K562 (cell line): ENCODE data around the gene EGR4. TPM values are rescaled to one million over a fixed set of nuclear protein-coding genes. Genes with fewer than 3 reads are reported as not detected.

Experiments used
- ATAC-seq: fragments of 200-7000 bp; cut with Tn5 transposase; 3 replicates; pipeline ENCODE4 v1.9.1; 2020; ENCODE audit warnings: moderate library complexity
- BruUV-seq: library from RNA; stranded (reverse); fragments of 400-500 nt; replicated peaks from 2 replicates; lab custom pipeline; 2021; lab: Mats Ljungman, UMichigan
- CTCF ChIA-PET: fragments of 300-600 bp; formaldehyde crosslinking; extraction: SDS; loops from one replicate; lab custom pipeline; 2021; ENCODE audit warnings: low intra/inter-chr PET ratio; lab: Yijun Ruan, JAX
- POLR2A ChIA-PET: fragments of 300-600, 350-650 bp; sonication (Branson Sonifier 250); formaldehyde crosslinking; extraction: SDS; loops from one replicate; lab custom pipeline; 2021; ENCODE audit warnings: antibody characterized with exemption, inconsistent platforms; lab: Yijun Ruan, JAX
- DNase-seq, 4 experiments: peaks; one replicate each; pipeline versions ENCODE4 v3.0.0 to v3.0.0-alpha.2; 2011 to 2018; ENCODE audit warnings: low spot score in 3 of 4, mixed read lengths in 3 of 4; ENCODE audit errors: extremely low read depth in 1 of 4
- FAIRE-seq: peaks from 2 replicates; lab custom pipeline; 2011; peaks lifted over from hg19 to GRCh38; lab: Jason Lieb, UNC
- H2AFZ ChIP-seq: 2 replicates; pipeline ENCODE4 v1.6.0; 2011; ENCODE audit warnings: low read depth, low read length, control low read depth, inconsistent platforms
- H3K27ac ChIP-seq: fragments of 200-600 bp; 3 replicates; pipeline ENCODE4 v1.8.0; 2011; ENCODE audit warnings: low read depth, mild to moderate bottlenecking, control low read depth, inconsistent platforms, low read length, moderate library complexity, mixed read lengths; ENCODE audit errors: extremely low read depth
- H3K27me3 ChIP-seq, 2 experiments: fragments of 300-600 bp in 1 of 2; 2 replicates in 1 of 2; 3 replicates in 1 of 2; pipeline versions ENCODE4 v1.6.0 to v1.8.0; 2011; ENCODE audit warnings: inconsistent platforms in 2 of 2, low read length in 2 of 2, mild to moderate bottlenecking in 1 of 2, mixed read lengths in 1 of 2, moderate library complexity in 1 of 2; ENCODE audit not compliant: control insufficient read depth in 2 of 2, insufficient read depth in 2 of 2
- H3K36me3 ChIP-seq: fragments of 300-600 bp; 3 replicates; pipeline ENCODE4 v1.8.0; 2011; ENCODE audit warnings: mild to moderate bottlenecking, low read length, inconsistent platforms; ENCODE audit not compliant: control insufficient read depth, insufficient read depth
- H3K4me1 ChIP-seq, 2 experiments: fragments of 200-600 bp in 1 of 2; replicated peaks in 1 of 2; 2 replicates in 1 of 2; 3 replicates in 1 of 2; pipeline versions ENCODE4 v1.5.1 to v1.8.0; 2011; ENCODE audit warnings: inconsistent platforms in 2 of 2, low read length in 2 of 2, mild to moderate bottlenecking in 1 of 2, mixed read lengths in 1 of 2, moderate library complexity in 1 of 2; ENCODE audit not compliant: control insufficient read depth in 2 of 2, insufficient read depth in 2 of 2
- H3K4me2 ChIP-seq: 2 replicates; pipeline ENCODE4 v1.6.1; 2011; ENCODE audit warnings: low read length, control low read depth, inconsistent platforms, mixed read lengths; ENCODE audit not compliant: insufficient read depth
- H3K4me3 ChIP-seq: fragments of 200-600 bp; sonication (generic), shearing (Covaris generic); 2 replicates; pipeline ENCODE4 v1.5.1; 2016; ENCODE audit warnings: control low read depth, inconsistent platforms
- H3K79me2 ChIP-seq: fragments of 200-600 bp; 3 replicates; pipeline ENCODE4 v1.8.0; 2011; ENCODE audit warnings: low read length, inconsistent platforms; ENCODE audit not compliant: control insufficient read depth, insufficient read depth
- H3K9ac ChIP-seq, 2 experiments: 2 replicates each; pipeline versions ENCODE4 v1.6.0 to v1.6.1; 2011; ENCODE audit warnings: low read depth in 2 of 2, low read length in 2 of 2, control low read depth in 1 of 2, inconsistent platforms in 1 of 2, mild to moderate bottlenecking in 1 of 2, mixed read lengths in 1 of 2; ENCODE audit not compliant: insufficient read depth in 1 of 2
- H3K9me1 ChIP-seq: one replicate; pipeline ENCODE4 v1.6.0; 2011; ENCODE audit warnings: inconsistent platforms, mild to moderate bottlenecking, low read length, moderate library complexity; ENCODE audit not compliant: control insufficient read depth, insufficient read depth
- H3K9me3 ChIP-seq: replicated peaks from 2 replicates; pipeline ENCODE4 v1.5.1; 2011; ENCODE audit warnings: low read depth, low read length, inconsistent platforms; ENCODE audit not compliant: control insufficient read depth, insufficient read depth
- H4K20me1 ChIP-seq: replicated peaks from 2 replicates; pipeline ENCODE4 v1.6.1; 2011; ENCODE audit warnings: low read length, inconsistent platforms, mixed read lengths; ENCODE audit not compliant: control insufficient read depth, insufficient read depth
- ARID2 ChIP-seq: fragments of 450-650 bp; IDR thresholded peaks from 2 replicates; pipeline ENCODE4 v1.6.1; 2017; ENCODE audit warnings: antibody characterized with exemption, mild to moderate bottlenecking
- ARID3B ChIP-seq: fragments of 250-450 bp; sonication (Bioruptor Pico); IDR thresholded peaks from 2 replicates; pipeline ENCODE4 v1.4.0; 2020; ENCODE audit warnings: borderline replicate concordance
- CLOCK ChIP-seq: fragments of 250-450 bp; sonication (Bioruptor Pico); IDR thresholded peaks from 2 replicates; pipeline ENCODE4 v1.4.0; 2020; ENCODE audit warnings: mild to moderate bottlenecking, moderate library complexity, borderline replicate concordance
- E2F1 ChIP-seq: sonication (generic); formaldehyde crosslinking; IDR thresholded peaks from 2 replicates; pipeline ENCODE4 v1.8.1; 2023; ENCODE audit warnings: mild to moderate bottlenecking, missing genetic modification reagents, moderate library complexity
- ELF1 ChIP-seq: fragments of 200-800 bp; sonication (Bioruptor generic); IDR thresholded peaks from 2 replicates; pipeline ENCODE4 v1.6.1; 2016; ENCODE audit warnings: missing genetic modification characterization, missing compliant biosample characterization
- EP400 ChIP-seq: fragments of 450-650 bp; IDR thresholded peaks from 2 replicates; pipeline ENCODE4 v1.6.1; 2017; ENCODE audit warnings: antibody characterized with exemption, mild to moderate bottlenecking, moderate library complexity
- KAT8 ChIP-seq: fragments of 450-650 bp; IDR thresholded peaks from 2 replicates; pipeline ENCODE4 v1.6.1; 2016; ENCODE audit warnings: low read depth, mild to moderate bottlenecking
- NFIX ChIP-seq: fragments of 250-450 bp; sonication (Bioruptor Pico); IDR thresholded peaks from 2 replicates; pipeline ENCODE4 v1.4.0; 2020; ENCODE audit warnings: low read depth, mild to moderate bottlenecking, moderate library complexity
- RBM22 ChIP-seq: fragments of 200-400 bp; formaldehyde crosslinking; IDR thresholded peaks from 2 replicates; pipeline ENCODE4 v1.6.1; 2018; ENCODE audit warnings: low read length, low read depth; ENCODE audit not compliant: poor library complexity, severe bottlenecking
- RHOXF2B ChIP-seq: fragments of 250-450 bp; sonication (Bioruptor Pico); conservative IDR thresholded peaks from 2 replicates; pipeline ENCODE4 v1.5.1; 2021
- STAT6 ChIP-seq: sonication (generic); formaldehyde crosslinking; IDR thresholded peaks from 2 replicates; pipeline ENCODE4 v1.8.1; 2023; ENCODE audit warnings: mild to moderate bottlenecking, missing genetic modification reagents
- TCF7 ChIP-seq: sonication (generic); IDR thresholded peaks from 2 replicates; pipeline ENCODE4 v1.6.1; 2016; ENCODE audit warnings: antibody characterized with exemption, borderline replicate concordance
- ZNF232 ChIP-seq: sonication (generic); formaldehyde crosslinking; IDR thresholded peaks from 2 replicates; pipeline ENCODE4 v1.8.0; 2022; ENCODE audit warnings: mild to moderate bottlenecking, missing genetic modification reagents
- ZNF354B ChIP-seq: fragments of 250-450 bp; sonication (Bioruptor Pico); IDR thresholded peaks from 2 replicates; pipeline ENCODE4 v1.4.0; 2020
- WGBS: fragments of 100-300 bp; shearing (Covaris generic); methylation state at CpG from one replicate; pipeline ENCODE4 v1.1.6; 2016; ENCODE audit warnings: low coverage, mixed read lengths; ENCODE audit not compliant: insufficient coverage; ENCODE audit errors: missing lambda C conversion rate; 5-methylcytosine and 5-hydroxymethylcytosine counted together
- in situ Hi-C: fragments of 300-500 bp; cut with MboI; formaldehyde crosslinking; loops from 4 replicates; pipeline ENCODE4 v1.15.0; 2018; ENCODE audit warnings: inconsistent platforms, mixed read lengths
- intact Hi-C: fragments of 100-400 bp; cut with micrococcal nuclease; formaldehyde crosslinking; loops from 2 replicates; pipeline ENCODE4 v1.14.2; 2022
- polyA plus RNA-seq, 8 experiments: library from polyadenylated mRNA; depleted of rRNA in 4 of 8; stranded (reverse) in 5 of 8; unstranded in 3 of 8; fragments of >200 nt; fragmentation: Nextera tagmentation in 2 of 8; fragmentation: Illumina TruSeq in 1 of 8; extraction: Ambion mirVana in 2 of 8; extraction: Trizol in 1 of 8; gene quantifications; 2 replicates each; pipeline versions ENCODE4 v1.2.1 to v1.2.3, GENCODE V29; 2011 to 2014; ENCODE audit warnings: inconsistent platforms in 1 of 8, missing spikeins in 1 of 8
- total RNA-seq, 7 experiments: library from RNA; depleted of rRNA in 6 of 7; stranded (reverse); fragments of >200 nt in 6 of 7; fragmentation: Illumina TruSeq in 2 of 7; extraction: Trizol in 2 of 7; gene quantifications; 2 replicates each; pipeline versions ENCODE4 v1.2.1 to v1.2.3, GENCODE V29; 2011 to 2021; ENCODE audit warnings: low replicate concordance in 1 of 7

The EGR4 gene
- total and polyA plus RNA-seq, 9 of the 15 experiments (the other 6 are each of a cell fraction or from before 2014, with no cell fraction given) = not detected

- TF ChIP-seq EP400 (no peak), TCF7 (no peak), E2F1 (no peak), ELF1 (tag) (no peak)
These were observed 34.1 kb downstream of the EGR4 start (continued) for GRCh38 chr2:73259276-73259675.

DNA sequence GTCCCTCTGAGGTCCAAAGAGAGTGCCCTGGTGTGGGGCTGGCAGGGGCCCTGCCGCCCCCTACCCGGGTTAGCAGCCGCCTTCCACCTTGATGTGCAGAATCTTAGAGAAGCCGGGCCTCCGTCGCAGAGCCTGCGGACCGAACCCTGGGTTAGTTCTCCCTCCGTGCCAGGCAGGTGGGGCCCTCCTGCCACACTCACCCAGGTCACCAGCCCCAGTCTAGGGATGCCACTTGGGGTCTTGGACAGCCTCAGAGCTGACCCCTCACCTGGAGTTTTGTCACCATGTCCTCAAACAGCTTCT, 34.5 kb downstream of the EGR4 start:
- ChIA-PET POLR2A (interaction anchor here (0.7 to 1.0 kb wide), 2 partner anchors 20 to 137 kb away, joined by 3 to 4 read pairs; no protein-coding TSS in a partner anchor), CTCF (interaction anchor here (2.0 kb wide), 1 partner anchor 366 kb away, joined by 10 read pairs; no protein-coding TSS in a partner anchor)
- H3K27ac ChIP-seq = no peak overlapping the region
- peaks cover 2 to 19% of the 10 kb centered on the region in 2 experiments; a peak in 2 of 5 replicates for H3K4me1 ChIP-seq
- H3K9ac ChIP-seq = no peak overlapping the region; a peak in 1 of 4 replicates
- FAIRE-seq = no peak
- no peaks in the 10 kb centered on the region for H3K9me1 ChIP-seq
- no peak for DNase-seq
- no peak overlapping the region for H2AFZ ChIP-seq
- no peak overlapping the region for H3K4me3 ChIP-seq
- peaks cover 13% of the 10 kb centered on the region; the same call in 2 of the 3 replicates for H3K36me3 ChIP-seq
- ATAC-seq = no peak
- no peaks in the 10 kb centered on the region for H3K79me2 ChIP-seq
- peaks cover 6% of the 10 kb centered on the region; the same call in 1 of the 2 replicates for H4K20me1 ChIP-seq
- in situ Hi-C loops = no loop called here
- BruUV-seq = no TSS peak
- no peak overlapping the region for H3K4me2 ChIP-seq
- no peaks in the 10 kb centered on the region for H3K27me3 ChIP-seq
- intact Hi-C loops = loop anchor here (5.0 to 10.0 kb wide), 2 partner anchors 82 to 274 kb away; no protein-coding TSS in a partner anchor
- no peaks in the 10 kb centered on the region for H3K9me3 ChIP-seq
- 73% methylated on average over 8 of the region's 9 CpGs for WGBS
- TF ChIP-seq NFIX (CRISPR knock-in tag) (no peak), ZNF354B (CRISPR knock-in tag) (no peak), RBM22 (no peak), ARID3B (CRISPR knock-in tag) (no peak), ARID2 (no peak), ZNF232 (CRISPR knock-in tag) (no peak), RHOXF2B (no peak), STAT6 (CRISPR knock-in tag) (no peak), KAT8 (no peak), CLOCK (CRISPR knock-in tag) (no peak)
